ENCODE results near the gene DMPK. TPM values are rescaled to one million over a fixed set of nuclear protein-coding genes. Genes with fewer than 3 reads are reported as not detected.

The DMPK gene
- total and polyA plus RNA-seq, 2 experiments from 2014 or later: 15.3 to 26.6 TPM

GRCh38 chr19:45780146-45780447 is 2.2 kb downstream of the DMPK start:
- no peak overlapping the region for H3K4me3 ChIP-seq
- 75 to 94% methylated on average over 4 of the region's 4 CpGs for WGBS, 2 experiments (ENCODE audit: low coverage in 1 of 2, low lambda C conversion rate in 2 of 2, missing lambda C conversion rate in 2 of 2)

GRCh38 chr19:45779231-45780145 is 2.8 kb downstream of the DMPK start:
- TF ChIP-seq EZH2 (IDR thresholded peaks at IDR 0.05; ENCODE audit: insufficient read depth, poor library complexity, severe bottlenecking): no peak
- TF ChIP-seq EZH2phosphoT487 (IDR thresholded peaks at IDR 0.05; ENCODE audit: insufficient read depth, low read depth): no peak
- Histone ChIP-seq H3K27me3 (replicated peaks; ENCODE audit: insufficient read depth) (no peaks in the 10 kb centered on the region), H4K20me1 (ENCODE audit: insufficient read depth) (no peaks in the 10 kb centered on the region), H3K9me2 (ENCODE audit: insufficient read depth) (no peaks in the 10 kb centered on the region), H3K36me3 (ENCODE audit: low read depth) (peaks cover 8% of the 10 kb centered on the region; the same call in 1 of the 2 replicates), H3K4me3 (no peak overlapping the region), H3K9me3 (ENCODE audit: low read depth) (no peaks in the 10 kb centered on the region), H3F3A (ENCODE audit: insufficient read depth) (peaks cover 14% of the 10 kb centered on the region), H3K9ac (no peak overlapping the region), H3K27ac (no peak overlapping the region), H3K4me1 (ENCODE audit: insufficient read depth) (peaks cover 19% of the 10 kb centered on the region), H2AFZ (no peak overlapping the region), H3K4me2 (ENCODE audit: unreplicated experiment) (no peak overlapping the region), H3K79me2 (ENCODE audit: insufficient read depth) (no peaks in the 10 kb centered on the region)
- 43 to 48% methylated on average over 38 to 48 of the region's 48 CpGs for WGBS, 2 experiments (ENCODE audit: low coverage in 1 of 2, low lambda C conversion rate in 2 of 2, missing lambda C conversion rate in 2 of 2)
- peak; percentile 69 for DNase-seq
- in situ Hi-C loops (cut with MboI): no loop called here

More at GRCh38 chr19:45780146-45780447, 2.2 kb downstream of the DMPK start:
- no peak for TF ChIP-seq EZH2 (IDR thresholded peaks at IDR 0.05; ENCODE audit: insufficient read depth, poor library complexity, severe bottlenecking)
- Histone ChIP-seq H3F3A (ENCODE audit: insufficient read depth) (peaks cover 11% of the 10 kb centered on the region), H3K4me2 (ENCODE audit: unreplicated experiment) (no peak overlapping the region), H3K4me1 (ENCODE audit: insufficient read depth) (peaks cover 19% of the 10 kb centered on the region), H3K9me3 (ENCODE audit: low read depth) (no peaks in the 10 kb centered on the region), H3K9me2 (ENCODE audit: insufficient read depth) (no peaks in the 10 kb centered on the region), H3K36me3 (ENCODE audit: low read depth) (peaks cover 8% of the 10 kb centered on the region; the same call in 1 of the 2 replicates), H3K9ac (no peak overlapping the region), H4K20me1 (ENCODE audit: insufficient read depth) (no peaks in the 10 kb centered on the region), H3K27me3 (replicated peaks; ENCODE audit: insufficient read depth) (no peaks in the 10 kb centered on the region), H3K79me2 (ENCODE audit: insufficient read depth) (peaks cover 5% of the 10 kb centered on the region; the same call in 1 of the 2 replicates), H3K27ac (no peak overlapping the region), H2AFZ (no peak overlapping the region)
- in situ Hi-C loops (cut with MboI): no loop called here
- no peak for DNase-seq

GRCh38 chr19:45778010-45778661 is 4.2 kb downstream of the DMPK start:
- no peak overlapping the region for H3K4me3 ChIP-seq
- no peaks in the 10 kb centered on the region for H3K9me3 ChIP-seq (ENCODE audit: low read depth)
- in situ Hi-C loops (cut with MboI): no loop called here
- H4K20me1 ChIP-seq (ENCODE audit: insufficient read depth): no peaks in the 10 kb centered on the region
- H3K27ac ChIP-seq: no peak overlapping the region
- H2AFZ ChIP-seq: no peak overlapping the region
- H3K27me3 ChIP-seq (replicated peaks; ENCODE audit: insufficient read depth): no peaks in the 10 kb centered on the region
- H3K9ac ChIP-seq: no peak overlapping the region
- H3K9me2 ChIP-seq (ENCODE audit: insufficient read depth): no peaks in the 10 kb centered on the region
- WGBS, 2 experiments (ENCODE audit: low coverage in 1 of 2, low lambda C conversion rate in 2 of 2, missing lambda C conversion rate in 2 of 2): 93 to 97% methylated on average over 23 to 28 of the region's 28 CpGs
- H3F3A ChIP-seq (ENCODE audit: insufficient read depth): peaks cover 9% of the 10 kb centered on the region; the same call in 1 of the 2 replicates
- DNase-seq: no peak
- H3K4me1 ChIP-seq (ENCODE audit: insufficient read depth): peaks cover 8% of the 10 kb centered on the region
- TF ChIP-seq EZH2 (IDR thresholded peaks at IDR 0.05; ENCODE audit: insufficient read depth, poor library complexity, severe bottlenecking) (no peak), EZH2phosphoT487 (IDR thresholded peaks at IDR 0.05; ENCODE audit: insufficient read depth, low read depth) (no peak)
- peaks cover 8% of the 10 kb centered on the region; the same call in 1 of the 2 replicates for H3K36me3 ChIP-seq (ENCODE audit: low read depth)
- H3K4me2 ChIP-seq (ENCODE audit: unreplicated experiment): no peak overlapping the region
- H3K79me2 ChIP-seq (ENCODE audit: insufficient read depth): no peaks in the 10 kb centered on the region

DNA sequence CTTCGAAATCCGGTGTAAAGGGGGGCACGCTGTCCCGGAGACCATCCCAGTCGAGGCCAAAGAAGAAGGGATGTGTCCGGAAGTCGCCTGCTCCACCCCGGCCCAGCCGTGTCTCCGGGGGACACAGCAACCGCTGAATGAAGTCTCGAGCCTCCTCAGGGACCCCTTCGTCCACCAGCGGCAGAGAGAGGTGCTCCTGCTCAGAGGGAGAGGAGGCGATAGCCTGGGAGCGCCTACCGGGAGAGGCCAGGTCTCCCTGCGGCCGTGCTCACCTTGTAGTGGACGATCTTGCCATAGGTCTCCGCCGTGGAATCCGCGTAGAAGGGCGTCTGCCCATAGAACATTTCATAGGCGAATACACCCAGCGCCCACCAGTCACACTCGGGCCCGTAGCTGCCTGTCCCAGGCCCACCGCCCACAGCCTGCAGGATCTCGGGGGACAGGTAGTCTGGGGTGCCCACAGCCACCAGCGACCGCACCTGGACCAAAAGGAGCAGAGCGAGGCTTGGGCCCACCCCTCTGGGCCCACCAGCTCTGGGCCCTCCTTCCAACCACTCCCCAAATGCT is 4.8 kb downstream of the DMPK start:
- Histone ChIP-seq H3F3A (ENCODE audit: insufficient read depth) (peaks cover 6% of the 10 kb centered on the region; the same call in 1 of the 2 replicates), H3K9me3 (ENCODE audit: low read depth) (no peaks in the 10 kb centered on the region), H2AFZ (no peak overlapping the region), H3K27me3 (replicated peaks; ENCODE audit: insufficient read depth) (no peaks in the 10 kb centered on the region), H3K36me3 (ENCODE audit: low read depth) (peaks cover 8% of the 10 kb centered on the region; the same call in 1 of the 2 replicates), H4K20me1 (ENCODE audit: insufficient read depth) (no peaks in the 10 kb centered on the region), H3K4me2 (ENCODE audit: unreplicated experiment) (no peak overlapping the region), H3K4me3 (no peak overlapping the region), H3K9ac (no peak overlapping the region), H3K79me2 (ENCODE audit: insufficient read depth) (no peaks in the 10 kb centered on the region), H3K27ac (no peak overlapping the region), H3K4me1 (ENCODE audit: insufficient read depth) (peaks cover 5% of the 10 kb centered on the region), H3K9me2 (ENCODE audit: insufficient read depth) (no peaks in the 10 kb centered on the region)
- 94 to 95% methylated on average over 33 to 34 of the region's 34 CpGs for WGBS, 2 experiments (ENCODE audit: low coverage in 1 of 2, low lambda C conversion rate in 2 of 2, missing lambda C conversion rate in 2 of 2)
- TF ChIP-seq EZH2 (IDR thresholded peaks at IDR 0.05; ENCODE audit: insufficient read depth, poor library complexity, severe bottlenecking) (no peak), EZH2phosphoT487 (IDR thresholded peaks at IDR 0.05; ENCODE audit: insufficient read depth, low read depth) (no peak)
- no peak for DNase-seq
- in situ Hi-C loops (cut with MboI): no loop called here
